H1 (cell line): ENCODE data around the gene SMIM33. TPM values are rescaled to one million over a fixed set of nuclear protein-coding genes. Genes with fewer than 3 reads are reported as not detected.

Source experiments
- CTCF ChIA-PET: fragments of 300-600 bp; sonication (Branson Sonifier 250); formaldehyde crosslinking; loops from one replicate; lab custom pipeline; 2021; ENCODE audit not compliant: partially characterized antibody; lab: Charles Lee
- POLR2A ChIA-PET: fragments of 300-600 bp; sonication (Branson Sonifier 250); formaldehyde crosslinking; loops from one replicate; lab custom pipeline; 2021; ENCODE audit warnings: inconsistent platforms; ENCODE audit not compliant: partially characterized antibody; lab: Charles Lee
- DNase-seq, 2 experiments: peaks; one replicate each; pipeline versions ENCODE4 v3.0.0 to v3.0.0-alpha.2; 2010 to 2022; ENCODE audit warnings: low spot score in 2 of 2, low read depth in 1 of 2, mixed read lengths in 1 of 2
- FAIRE-seq: peaks from 2 replicates; lab custom pipeline; 2011; peaks lifted over from hg19 to GRCh38; lab: Jason Lieb, UNC
- H2AFZ ChIP-seq: 2 replicates; pipeline ENCODE4 v1.8.1; 2012; ENCODE audit warnings: low read length, inconsistent platforms
- H2AK5ac ChIP-seq: 2 replicates; pipeline ENCODE4 v1.6.1; 2013; ENCODE audit warnings: low read depth, low read length
- H2BK120ac ChIP-seq: replicated peaks from 2 replicates; pipeline ENCODE3; 2013; ENCODE audit warnings: low read depth, low read length, inconsistent platforms
- H2BK12ac ChIP-seq: 2 replicates; pipeline ENCODE4 v1.6.1; 2013; ENCODE audit warnings: low read depth, low read length
- H2BK15ac ChIP-seq: 2 replicates; pipeline ENCODE4 v1.6.1; 2013; ENCODE audit warnings: low read length
- H2BK20ac ChIP-seq: 2 replicates; pipeline ENCODE4 v1.6.1; 2013; ENCODE audit warnings: low read length
- H2BK5ac ChIP-seq: 2 replicates; pipeline ENCODE4 v1.6.1; 2013; ENCODE audit warnings: low read depth, low read length
- H3K14ac ChIP-seq: 2 replicates; pipeline ENCODE4 v1.6.1; 2013; ENCODE audit warnings: inconsistent platforms; ENCODE audit not compliant: insufficient read length
- H3K18ac ChIP-seq: 2 replicates; pipeline ENCODE4 v1.6.1; 2013; ENCODE audit warnings: low read length; ENCODE audit errors: extremely low read depth
- H3K23ac ChIP-seq: 2 replicates; pipeline ENCODE4 v1.6.1; 2013; ENCODE audit warnings: inconsistent platforms; ENCODE audit not compliant: insufficient read length
- H3K23me2 ChIP-seq: 2 replicates; pipeline ENCODE4 v1.6.1; 2013; ENCODE audit warnings: low read depth, low read length
- H3K27ac ChIP-seq: 2 replicates; pipeline ENCODE4 v1.6.1; 2011; ENCODE audit warnings: low read depth, low read length, inconsistent platforms
- H3K27me3 ChIP-seq, 4 experiments: replicated peaks in 1 of 4; 1 replicate in 1 of 4; 2 replicates in 3 of 4; pipeline versions ENCODE4 v1.6.1 to v1.8.1; 2011 to 2013; ENCODE audit warnings: low read length in 3 of 4, mild to moderate bottlenecking in 3 of 4, inconsistent platforms in 2 of 4, mixed read lengths in 2 of 4, moderate library complexity in 1 of 4; ENCODE audit not compliant: control insufficient read depth in 3 of 4, insufficient read depth in 3 of 4; ENCODE audit errors: extremely low read depth in 1 of 4
- H3K36me3 ChIP-seq, 4 experiments: 2 replicates each; pipeline versions ENCODE4 v1.6.1 to v1.8.1; 2011 to 2013; ENCODE audit warnings: mild to moderate bottlenecking in 4 of 4, low read length in 3 of 4, moderate library complexity in 2 of 4, control low read depth in 1 of 4, inconsistent platforms in 1 of 4; ENCODE audit not compliant: insufficient read depth in 4 of 4, control insufficient read depth in 2 of 4
- H3K4ac ChIP-seq: replicated peaks from 2 replicates; pipeline ENCODE3; 2013; ENCODE audit warnings: low read length, low read depth, mixed read lengths, inconsistent platforms; ENCODE audit not compliant: insufficient read length
- H3K4me1 ChIP-seq, 4 experiments: replicated peaks in 1 of 4; 1 replicate in 1 of 4; 2 replicates in 3 of 4; pipeline versions ENCODE4 v1.6.1 to v1.8.1; 2011 to 2013; ENCODE audit warnings: low read length in 3 of 4, inconsistent platforms in 2 of 4, mixed read lengths in 1 of 4; ENCODE audit not compliant: insufficient read depth in 4 of 4, control insufficient read depth in 3 of 4
- H3K4me2 ChIP-seq, 2 experiments: 2 replicates each; pipeline versions ENCODE4 v1.6.1 to v1.8.1; 2011 to 2013; ENCODE audit warnings: low read depth in 2 of 2, low read length in 2 of 2, control low read depth in 1 of 2, inconsistent platforms in 1 of 2, mild to moderate bottlenecking in 1 of 2; ENCODE audit not compliant: insufficient read depth in 1 of 2
- H3K4me3 ChIP-seq, 4 experiments: fragments of 200-600, 300-600 bp in 1 of 4; sonication (generic), shearing (Covaris generic), sonication (Bioruptor Twin) in 1 of 4; 2 replicates each; pipeline versions ENCODE4 v1.5.1 to v1.8.1; 2011 to 2016; ENCODE audit warnings: low read length in 4 of 4, low read depth in 3 of 4, control low read depth in 2 of 4, inconsistent platforms in 2 of 4, mild to moderate bottlenecking in 2 of 4, mixed read lengths in 1 of 4, moderate library complexity in 1 of 4; ENCODE audit not compliant: insufficient read depth in 2 of 4; ENCODE audit errors: extremely low read depth in 1 of 4
- H3K56ac ChIP-seq: replicated peaks from 2 replicates; pipeline ENCODE3; 2013; ENCODE audit warnings: low read depth, mild to moderate bottlenecking, mixed read lengths, low read length, inconsistent platforms; ENCODE audit not compliant: insufficient read length
- H3K79me1 ChIP-seq: 2 replicates; pipeline ENCODE4 v1.6.1; 2013; ENCODE audit warnings: low read depth, low read length, control low read depth
- H3K79me2 ChIP-seq, 2 experiments: 2 replicates each; pipeline versions ENCODE4 v1.6.1 to v1.8.1; 2012 to 2013; ENCODE audit warnings: low read length in 2 of 2, mild to moderate bottlenecking in 2 of 2, inconsistent platforms in 1 of 2; ENCODE audit not compliant: insufficient read depth in 2 of 2, control insufficient read depth in 1 of 2
- H3K9ac ChIP-seq, 4 experiments: replicated peaks in 1 of 4; 1 replicate in 1 of 4; 2 replicates in 3 of 4; pipeline versions ENCODE4 v1.6.1 to v1.8.1; 2011 to 2013; ENCODE audit warnings: low read depth in 3 of 4, low read length in 3 of 4, control low read depth in 2 of 4, mild to moderate bottlenecking in 2 of 4, moderate library complexity in 2 of 4, inconsistent platforms in 1 of 4; ENCODE audit errors: extremely low read depth in 1 of 4
- H3K9me3 ChIP-seq, 2 experiments: 2 replicates each; pipeline versions ENCODE4 v1.6.1 to v1.8.1; 2012 to 2013; ENCODE audit warnings: mild to moderate bottlenecking in 2 of 2, moderate library complexity in 2 of 2, control low read depth in 1 of 2, inconsistent platforms in 1 of 2, low read depth in 1 of 2, low read length in 1 of 2, mixed read lengths in 1 of 2; ENCODE audit not compliant: insufficient read depth in 2 of 2
- H4K20me1 ChIP-seq, 2 experiments: replicated peaks in 1 of 2; 2 replicates each; pipeline versions ENCODE3 to v1.8.1; 2011 to 2013; ENCODE audit warnings: inconsistent platforms in 2 of 2, low read length in 2 of 2, mild to moderate bottlenecking in 1 of 2; ENCODE audit not compliant: insufficient read depth in 2 of 2, control insufficient read depth in 1 of 2
- H4K5ac ChIP-seq: 2 replicates; pipeline ENCODE4 v1.6.1; 2013; ENCODE audit warnings: low read length, low read depth, mixed read lengths, inconsistent platforms; ENCODE audit not compliant: insufficient read length
- H4K8ac ChIP-seq: 2 replicates; pipeline ENCODE4 v1.8.0; 2013; ENCODE audit warnings: mild to moderate bottlenecking, moderate library complexity, low read length, inconsistent platforms; ENCODE audit not compliant: insufficient read depth; ENCODE audit errors: extremely low read depth
- H4K91ac ChIP-seq: replicated peaks from 2 replicates; pipeline ENCODE3; 2013; ENCODE audit warnings: low read length, mixed read lengths, inconsistent platforms; ENCODE audit not compliant: insufficient read length
- CTBP2 ChIP-seq: IDR thresholded peaks from 2 replicates; pipeline ENCODE4 v1.7.0; 2011; ENCODE audit warnings: borderline replicate concordance, mild to moderate bottlenecking, moderate library complexity, mixed read lengths, low read length; ENCODE audit not compliant: insufficient read depth, insufficient read length
- POLR2A ChIP-seq, 2 experiments: IDR thresholded peaks; 1 replicate in 1 of 2; 2 replicates in 1 of 2; pipeline ENCODE4 v1.6.1; 2011; ENCODE audit warnings: low read depth in 2 of 2, low read length in 2 of 2, mild to moderate bottlenecking in 2 of 2; ENCODE audit errors: control extremely low read depth in 1 of 2
- RBBP5 ChIP-seq: IDR thresholded peaks from 2 replicates; pipeline ENCODE4 v1.7.1; 2012; ENCODE audit warnings: low read depth, mild to moderate bottlenecking, inconsistent platforms, low read length, moderate library complexity, borderline replicate concordance
- RXRA ChIP-seq: IDR thresholded peaks from 2 replicates; pipeline ENCODE4 v1.6.1; 2011; ENCODE audit warnings: low read depth, mild to moderate bottlenecking, low read length, moderate library complexity; ENCODE audit not compliant: insufficient read depth
- SIRT6 ChIP-seq: IDR thresholded peaks from one replicate; pipeline ENCODE4 v1.7.1; 2012; ENCODE audit warnings: low read length, inconsistent platforms
- TBP ChIP-seq: IDR thresholded peaks from 2 replicates; pipeline ENCODE4 v1.6.1; 2011; ENCODE audit warnings: low read depth, low read length, improper control_type of control experiment
- WGBS, 2 experiments: shearing (Covaris generic) in 1 of 2; methylation state at CpG; one replicate each; pipeline versions ENCODE4 v1.1.6 to v1.1.7; 2013 to 2015; ENCODE audit warnings: low lambda C conversion rate in 2 of 2, mixed read lengths in 2 of 2, inconsistent platforms in 1 of 2, low coverage in 1 of 2, missing lambda C conversion rate in 1 of 2; ENCODE audit not compliant: insufficient replicate concordance in 2 of 2, insufficient coverage in 1 of 2, insufficient read length in 1 of 2; ENCODE audit errors: extremely low coverage in 1 of 2, missing lambda C conversion rate in 1 of 2; 5-methylcytosine and 5-hydroxymethylcytosine counted together
- polyA plus RNA-seq, 7 experiments: library from polyadenylated mRNA; depleted of rRNA in 3 of 7; stranded (reverse) in 5 of 7; unstranded in 2 of 7; fragments of >200 nt in 5 of 7; fragments of 200-250 nt in 2 of 7; gene quantifications; 1 replicate in 5 of 7; 2 replicates in 1 of 7; 4 replicates in 1 of 7; pipeline versions ENCODE4 v1.2.1 to v1.2.3, GENCODE V29; 2011 to 2013; ENCODE audit warnings: missing spikeins in 2 of 7, mixed read lengths in 2 of 7
- total RNA-seq: library from RNA; stranded (reverse); fragmentation: NEBNext Ultra II Directional; extraction: Animal tissue kit (Norgen Biotek cat#: 25700); gene quantifications from 2 replicates; pipeline ENCODE4 v1.2.1, GENCODE V29; 2021

The SMIM33 gene
- total and polyA plus RNA-seq, 2 of the 8 experiments (the other 6 are each of a cell fraction or from before 2014, with no cell fraction given), result not detected

GRCh38 chr5:139457241-139457640 is 13.6 kb upstream of the SMIM33 start:
- Histone ChIP-seq H4K5ac (no peak overlapping the region), H4K91ac (no peak overlapping the region), H3K14ac (no peak overlapping the region), H3K23ac (no peak overlapping the region), H4K20me1 (peaks cover 0 to 10% of the 10 kb centered on the region in 2 experiments), H3K27ac (no peak overlapping the region), H3K4me1 (peaks cover 5 to 8% (median 7%) of the 10 kb centered on the region in 4 experiments; a peak in 6 of 7 replicates), H2BK12ac (peak overlapping the region; percentile 62; the same call in 1 of the 2 replicates), H3K36me3 (no peaks in the 10 kb centered on the region), H3K4ac (no peak overlapping the region), H2BK5ac (no peak overlapping the region), H3K79me2 (no peaks in the 10 kb centered on the region), H3K79me1 (no peaks in the 10 kb centered on the region; the same call in none of the 2 replicates), H3K18ac (no peak overlapping the region), H2AFZ (no peak overlapping the region), H3K4me3 (no peak overlapping the region), H3K23me2 (peaks cover 12% of the 10 kb centered on the region; the same call in 1 of the 2 replicates), H2AK5ac (no peak overlapping the region), H2BK20ac (no peak overlapping the region), H3K9me3 (no peaks in the 10 kb centered on the region), H3K56ac (no peak overlapping the region), H3K9ac (no peak overlapping the region), H3K4me2 (no peak overlapping the region), H2BK15ac (no peak overlapping the region), H3K27me3 (no peaks in the 10 kb centered on the region), H2BK120ac (no peak overlapping the region), H4K8ac (0 out of 2 replicates have a peak overlapping the region, but pooled peaks have one; percentile 45)
- DNase-seq (no peak), FAIRE-seq (no peak)
- ChIA-PET POLR2A (interaction anchor here (1.1 to 1.3 kb wide), 3 partner anchors 9 to 16 kb away, joined by 3 to 4 read pairs (median 3); no protein-coding TSS in a partner anchor), CTCF (interaction anchor here (0.6 to 3.0 kb wide), 7 partner anchors 9 to 57 kb away, joined by 3 to 12 read pairs (median 4); no protein-coding TSS in a partner anchor)
- TF ChIP-seq RBBP5, result no peak
- TF ChIP-seq RXRA, result no peak
- TF ChIP-seq TBP, result no peak
- no peak for TF ChIP-seq SIRT6
- no peak for TF ChIP-seq CTBP2
- TF ChIP-seq POLR2A (IDR thresholded peaks at IDR 0.05; ENCODE audit: control extremely low read depth in 1 of 2, low read depth in 2 of 2, low read length in 2 of 2), result no peak
- WGBS, 2 experiments, result 95% methylated on average over 5 of the region's 5 CpGs; no CpG with 5 or more reads in 1 of the 2 experiments
